GM18858 (cell line): ENCODE data around the gene HOXA7.

ENCODE experiments used
- ATAC-seq: cut with Tn5 transposase; IDR thresholded peaks from one replicate; pipeline ENCODE4 v1.9.1; 2021; ENCODE audit not compliant: unreplicated experiment

The HOXA7 gene

GRCh38 chr7:27148031-27148755 is 8.3 kb downstream of the HOXA7 start:
- ATAC-seq = no peak

GRCh38 chr7:27147199-27148030 is 9.1 kb downstream of the HOXA7 start, which contains the start of gene HOXA6:
TSS of gene HOXA6 (minus strand) at chr7:27147774. CDS start at chr7:27147749, 25 bp downstream.
- ATAC-seq = no peak

GRCh38 chr7:27146491-27147198 is 9.8 kb downstream of the HOXA7 start:
- ATAC-seq = no peak

- no peak for ATAC-seq
Measured at GRCh38 chr7:27145914-27146412, 10.5 kb downstream of the HOXA7 start.

- ATAC-seq = no peak
Measured at GRCh38 chr7:27145165-27145913, 11.1 kb downstream of the HOXA7 start.

GRCh38 chr7:27144781-27145164 is 11.7 kb downstream of the HOXA7 start:
- ATAC-seq = no peak

GRCh38 chr7:27143950-27144780 is 12.3 kb downstream of the HOXA7 start:
- no peak for ATAC-seq

- ATAC-seq = no peak
Measured at GRCh38 chr7:27143023-27143949, 13.2 kb downstream of the HOXA7 start, which contains the start of gene HOXA5. TSS of gene HOXA5 (minus strand) at chr7:27143681. CDS start at chr7:27143607, 74 bp downstream.

GRCh38 chr7:27142580-27143022 is 13.9 kb downstream of the HOXA7 start:
- no peak for ATAC-seq

- ATAC-seq = no peak
Measured at GRCh38 chr7:27141923-27142579, 14.4 kb downstream of the HOXA7 start.

- ATAC-seq = no peak
Measured at GRCh38 chr7:27141137-27141922, 15.1 kb downstream of the HOXA7 start.

GRCh38 chr7:27140126-27140857 is 16.2 kb downstream of the HOXA7 start:
- no peak for ATAC-seq

GRCh38 chr7:27139334-27140125 is 16.9 kb downstream of the HOXA7 start:
- no peak for ATAC-seq

GRCh38 chr7:27138985-27139333 is 17.5 kb downstream of the HOXA7 start:
- ATAC-seq = no peak

GRCh38 chr7:27138472-27138871 is 18.0 kb downstream of the HOXA7 start:
- ATAC-seq = no peak
